Measurements from ENCODE around the gene PRR3. TPM values are rescaled to one million over a fixed set of nuclear protein-coding genes. Genes with fewer than 3 reads are reported as not detected.
"Not testable (repeated sequence)": the region's sequence is repeated elsewhere in the genome, so short reads cannot be mapped to it uniquely, and the experiment has no call there.

Gene PRR3
- total and polyA plus RNA-seq, 9 of the 15 experiments (the other 6 are each of a cell fraction or from before 2014, with no cell fraction given): 23.5 to 59.6 (median 28.8) TPM

DNA sequence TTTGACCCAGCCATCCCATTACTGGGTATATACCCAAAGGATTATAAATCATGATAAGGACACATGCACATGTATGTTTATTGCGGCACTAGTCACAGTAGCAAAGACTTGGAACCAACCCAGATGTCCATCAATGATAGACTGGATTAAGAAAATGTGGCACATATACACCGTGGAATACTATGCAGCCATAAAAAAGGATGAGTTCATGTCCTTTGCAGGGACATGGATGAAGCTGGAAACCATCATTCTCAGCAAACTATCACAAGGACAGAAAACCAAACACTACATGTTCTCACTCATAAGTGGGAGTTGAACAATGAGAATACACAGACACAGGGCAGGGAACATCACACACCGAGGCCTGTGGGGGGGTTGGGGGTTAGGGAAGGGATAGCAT, 30.7 kb upstream of the PRR3 start:
- in situ Hi-C loops (cut with MboI); H3K4me3 ChIP-seq; H3K4me2 ChIP-seq (ENCODE audit: insufficient read depth, low read length); H3K27me3 ChIP-seq (ENCODE audit: control insufficient read depth in 2 of 2, insufficient read depth in 2 of 2, low read length in 2 of 2); DNase-seq (ENCODE audit: extremely low read depth in 1 of 4, low spot score in 3 of 4); POLR2A ChIA-PET; H3K27ac ChIP-seq (ENCODE audit: extremely low read depth, low read depth, low read length); FAIRE-seq; CTCF ChIA-PET (ENCODE audit: low intra/inter-chr PET ratio); H4K20me1 ChIP-seq (replicated peaks; ENCODE audit: control insufficient read depth, insufficient read depth, low read length); H3K36me3 ChIP-seq (ENCODE audit: control insufficient read depth, insufficient read depth, low read length); H3K9me3 ChIP-seq (replicated peaks; ENCODE audit: control insufficient read depth, insufficient read depth, low read depth, low read length); BruUV-seq (replicated peaks); H3K9ac ChIP-seq (ENCODE audit: insufficient read depth in 1 of 2, low read depth in 2 of 2, low read length in 2 of 2); H3K79me2 ChIP-seq (ENCODE audit: control insufficient read depth, insufficient read depth, low read length); H3K9me1 ChIP-seq (ENCODE audit: control insufficient read depth, insufficient read depth, low read length); H2AFZ ChIP-seq (ENCODE audit: low read depth, low read length); ATAC-seq; intact Hi-C loops (cut with micrococcal nuclease): not testable (repeated sequence)
- H3K4me1 ChIP-seq (replicated peaks in 1 of 2; ENCODE audit: control insufficient read depth in 2 of 2, insufficient read depth in 2 of 2, low read length in 2 of 2): peaks cover 7 to 17% of the 10 kb centered on the region in 2 experiments; a peak in 4 of 5 replicates
- TF ChIP-seq RBM25 (IDR thresholded peaks at IDR 0.05; ENCODE audit: low read depth, low read length, severe bottlenecking): peak; percentile 11
- TF ChIP-seq ZNF146 (CRISPR knock-in tag; IDR thresholded peaks at IDR 0.05; ENCODE audit: unreplicated experiment): peak; percentile 96
- TF ChIP-seq SMARCA5 (IDR thresholded peaks at IDR 0.05): peak; percentile 61; the same call in 1 of the 2 replicates
- TF ChIP-seq BCOR (IDR thresholded peaks at IDR 0.05): peak; percentile 91
- peak; percentile 18 to 73; a peak in 2 of 4 replicates for TF ChIP-seq KDM1A (IDR thresholded peaks at IDR 0.05)
- 58% methylated on average over 3 of the region's 3 CpGs for WGBS (ENCODE audit: insufficient coverage, low coverage, missing lambda C conversion rate)

DNA sequence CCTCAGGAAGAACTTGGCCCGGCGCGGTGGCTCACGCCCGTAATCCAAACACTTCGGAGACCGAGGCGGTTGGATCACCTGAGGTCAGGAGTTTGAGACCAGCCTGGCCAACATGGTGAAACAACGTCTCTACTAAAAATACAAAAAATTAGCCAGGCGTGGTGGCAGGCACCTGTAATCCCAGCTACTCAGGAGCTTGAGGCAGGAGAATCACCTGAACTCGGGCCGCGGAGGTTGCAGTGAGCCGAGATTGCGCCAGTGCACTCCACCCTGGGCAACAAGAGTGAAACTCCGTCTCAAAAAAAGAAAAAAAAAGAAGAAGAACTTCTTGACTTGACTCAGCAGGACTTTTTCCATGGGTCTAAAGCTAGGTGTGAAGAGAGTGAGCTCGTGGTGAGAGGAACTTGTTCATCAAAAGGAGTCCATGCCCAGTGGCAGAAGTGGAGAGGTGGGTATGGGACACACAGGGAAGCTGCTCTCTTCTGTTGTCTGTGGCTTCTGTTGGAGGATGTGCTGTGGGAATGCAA, 27.7 kb upstream of the PRR3 start:
- H3K4me2 ChIP-seq (ENCODE audit: insufficient read depth, low read length); H3K79me2 ChIP-seq (ENCODE audit: control insufficient read depth, insufficient read depth, low read length); H3K27me3 ChIP-seq (ENCODE audit: control insufficient read depth in 2 of 2, insufficient read depth in 2 of 2, low read length in 2 of 2); H3K4me3 ChIP-seq; FAIRE-seq; DNase-seq (ENCODE audit: extremely low read depth in 1 of 4, low spot score in 3 of 4); H3K9me1 ChIP-seq (ENCODE audit: control insufficient read depth, insufficient read depth, low read length); H3K9me3 ChIP-seq (replicated peaks; ENCODE audit: control insufficient read depth, insufficient read depth, low read depth, low read length); H3K36me3 ChIP-seq (ENCODE audit: control insufficient read depth, insufficient read depth, low read length); H4K20me1 ChIP-seq (replicated peaks; ENCODE audit: control insufficient read depth, insufficient read depth, low read length); in situ Hi-C loops (cut with MboI); intact Hi-C loops (cut with micrococcal nuclease); BruUV-seq (replicated peaks); CTCF ChIA-PET (ENCODE audit: low intra/inter-chr PET ratio); TF ChIP-seq TOE1 (IDR thresholded peaks at IDR 0.05; ENCODE audit: borderline replicate concordance): not testable (repeated sequence)
- POLR2A ChIA-PET: interaction anchor here (0.6 to 1.8 kb wide), 5 partner anchors 11 to 85 kb away, joined by 3 to 7 read pairs (median 5); no protein-coding TSS in a partner anchor
- Histone ChIP-seq H3K4me1 (replicated peaks in 1 of 2; ENCODE audit: control insufficient read depth in 2 of 2, insufficient read depth in 2 of 2, low read length in 2 of 2) (peaks cover 7 to 17% of the 10 kb centered on the region in 2 experiments; a peak in 4 of 5 replicates), H3K27ac (ENCODE audit: extremely low read depth, low read depth, low read length) (peak overlapping the region; percentile 20; the same call in 1 of the 3 replicates), H3K9ac (ENCODE audit: insufficient read depth in 1 of 2, low read depth in 2 of 2, low read length in 2 of 2) (peak overlapping the region in 1 of 2 experiments; percentile 44; a peak in 1 of 4 replicates), H2AFZ (ENCODE audit: low read depth, low read length) (peak overlapping the region; percentile 51; the same call in 1 of the 2 replicates)
- 59% methylated on average over 17 of the region's 17 CpGs for WGBS (ENCODE audit: insufficient coverage, low coverage, missing lambda C conversion rate)
- TF ChIP-seq SP1 (CRISPR knock-in tag; IDR thresholded peaks at IDR 0.05): 0 out of 2 replicates have a peak, but pooled peaks have one; percentile 40
- TF ChIP-seq L3MBTL2 (IDR thresholded peaks at IDR 0.05): 0 out of 2 replicates have a peak, but pooled peaks have one; percentile 29
- TF ChIP-seq DMBX1 (CRISPR knock-in tag; IDR thresholded peaks at IDR 0.05; ENCODE audit: borderline replicate concordance): 0 out of 2 replicates have a peak, but pooled peaks have one; percentile 18
- TF ChIP-seq TOE1 (CRISPR knock-in tag; IDR thresholded peaks at IDR 0.05; ENCODE audit: borderline replicate concordance, low read depth): 0 out of 2 replicates have a peak, but pooled peaks have one; percentile 35
- ATAC-seq: 0 out of 3 replicates have a peak, but pooled peaks have one; percentile 21
